Measurements from ENCODE around the gene ATRNL1.

- TF ChIP-seq POLR2A (IDR thresholded peaks at IDR 0.05) (no peak), POLR2AphosphoS5 (IDR thresholded peaks at IDR 0.05) (no peak)
Measured at GRCh38 chr10:115914475-115914874, 821.3 kb downstream of the ATRNL1 start.

Data from prostate gland (tissue), 1 donor.